WTC11 (cell line): ENCODE measurements around the gene TBL1XR1. TPM values are rescaled to one million over a fixed set of nuclear protein-coding genes. Genes with fewer than 3 reads are reported as not detected.

ENCODE experiments used
- ATAC-seq: fragments of 200-7000 bp; cut with Tn5 transposase; 2 replicates; pipeline ENCODE4 v1.10.0; 2021; ENCODE audit warnings: mild to moderate bottlenecking, moderate library complexity
- CTCF ChIA-PET: fragments of 300-600 bp; sonication (Branson Sonifier 250); formaldehyde crosslinking; loops from one replicate; lab custom pipeline; 2021; ENCODE audit warnings: antibody characterized with exemption; lab: Charles Lee
- POLR2A ChIA-PET: fragments of 350-600 bp; sonication (Branson Sonifier 250); formaldehyde crosslinking; loops from one replicate; lab custom pipeline; 2021; ENCODE audit warnings: antibody characterized with exemption; lab: Charles Lee
- DNase-seq: peaks from one replicate; pipeline ENCODE4 v3.0.0; 2021; ENCODE audit warnings: low spot score
- H3K27ac Mint-ChIP-seq: 2 replicates; pipeline ENCODE4 v1.8.0; 2021; ENCODE audit warnings: mixed read lengths
- H3K27me3 Mint-ChIP-seq: 2 replicates; pipeline ENCODE4 v1.8.0; 2021; ENCODE audit warnings: low read depth, mild to moderate bottlenecking, moderate library complexity, mixed read lengths
- H3K36me3 Mint-ChIP-seq: 2 replicates; pipeline ENCODE4 v1.8.0; 2021; ENCODE audit warnings: mixed read lengths
- H3K4me1 Mint-ChIP-seq: 2 replicates; pipeline ENCODE4 v1.8.0; 2022; ENCODE audit warnings: mixed read lengths
- H3K4me3 Mint-ChIP-seq: 2 replicates; pipeline ENCODE4 v1.8.0; 2021; ENCODE audit warnings: mild to moderate bottlenecking, moderate library complexity, mixed read lengths
- H3K9me3 Mint-ChIP-seq: 2 replicates; pipeline ENCODE4 v1.8.0; 2021; ENCODE audit warnings: mixed read lengths
- CBFB ChIP-seq: sonication (generic); formaldehyde crosslinking; IDR thresholded peaks from 2 replicates; pipeline ENCODE4 v1.8.1; 2022; ENCODE audit warnings: mild to moderate bottlenecking, low read depth, missing genetic modification reagents
- FOXJ3 ChIP-seq: sonication (generic); formaldehyde crosslinking; IDR thresholded peaks from 2 replicates; pipeline ENCODE4 v1.9.0; 2021; ENCODE audit warnings: missing genetic modification reagents, mild to moderate bottlenecking, borderline replicate concordance
- IRF2 ChIP-seq: sonication (generic); formaldehyde crosslinking; IDR thresholded peaks from 2 replicates; pipeline ENCODE4 v1.8.0; 2022; ENCODE audit warnings: low read depth, missing genetic modification reagents, borderline replicate concordance
- KAT7 ChIP-seq: sonication (generic); formaldehyde crosslinking; IDR thresholded peaks from 2 replicates; pipeline ENCODE4 v1.8.1; 2023; ENCODE audit warnings: missing genetic modification reagents, mild to moderate bottlenecking, borderline replicate concordance
- MXD4 ChIP-seq: fragments of 250-450 bp; sonication (Bioruptor Pico); IDR thresholded peaks from 2 replicates; pipeline ENCODE4 v1.8.0; 2021; ENCODE audit warnings: mild to moderate bottlenecking, moderate library complexity, borderline replicate concordance
- NR1H2 ChIP-seq: sonication (generic); formaldehyde crosslinking; IDR thresholded peaks from 2 replicates; pipeline ENCODE4 v1.9.0; 2021; ENCODE audit warnings: mild to moderate bottlenecking, moderate library complexity, missing genetic modification reagents
- NR2C2 ChIP-seq: sonication (generic); formaldehyde crosslinking; IDR thresholded peaks from 2 replicates; pipeline ENCODE4 v1.8.0; 2022; ENCODE audit warnings: mild to moderate bottlenecking, missing genetic modification reagents
- RELA ChIP-seq: sonication (generic); formaldehyde crosslinking; IDR thresholded peaks from 2 replicates; pipeline ENCODE4 v1.8.1; 2022; ENCODE audit warnings: missing genetic modification reagents, mild to moderate bottlenecking, borderline replicate concordance
- RORB ChIP-seq: fragments of 250-450 bp; sonication (Bioruptor Pico); IDR thresholded peaks from 2 replicates; pipeline ENCODE4 v1.9.0; 2021; ENCODE audit warnings: mild to moderate bottlenecking
- SMAD4 ChIP-seq: sonication (generic); formaldehyde crosslinking; IDR thresholded peaks from 2 replicates; pipeline ENCODE4 v1.8.0; 2022; ENCODE audit warnings: mild to moderate bottlenecking, missing genetic modification reagents
- ZNF121 ChIP-seq: sonication (generic); formaldehyde crosslinking; IDR thresholded peaks from 2 replicates; pipeline ENCODE4 v1.8.0; 2023; ENCODE audit warnings: missing genetic modification reagents
- ZNF219 ChIP-seq: sonication (generic); formaldehyde crosslinking; IDR thresholded peaks from 2 replicates; pipeline ENCODE4 v1.8.0; 2023; ENCODE audit warnings: missing genetic modification reagents, mild to moderate bottlenecking, borderline replicate concordance
- ZNF317 ChIP-seq: sonication (generic); formaldehyde crosslinking; IDR thresholded peaks from 2 replicates; pipeline ENCODE4 v1.8.1; 2023; ENCODE audit warnings: low read depth, mild to moderate bottlenecking, moderate library complexity, missing genetic modification reagents, borderline replicate concordance
- ZNF671 ChIP-seq: fragments of 250-450 bp; sonication (Bioruptor Pico); IDR thresholded peaks from 2 replicates; pipeline ENCODE4 v1.8.0; 2021; ENCODE audit warnings: mild to moderate bottlenecking
- total RNA-seq: library from RNA; stranded (reverse); gene quantifications from 3 replicates; pipeline ENCODE4 v1.2.3, GENCODE V29; 2021
- TF ChIP-seq, protein P1 (sequence below): sonication (generic); formaldehyde crosslinking; IDR thresholded peaks from 2 replicates; pipeline ENCODE4 v1.8.1; 2023; ENCODE audit warnings: mild to moderate bottlenecking, missing genetic modification reagents, moderate library complexity
- TF ChIP-seq, protein P2 (sequence below): sonication (generic); formaldehyde crosslinking; IDR thresholded peaks from 2 replicates; pipeline ENCODE4 v1.8.1; 2023; ENCODE audit warnings: mild to moderate bottlenecking, missing genetic modification reagents, borderline replicate concordance
- TF ChIP-seq, protein P3 (sequence below): fragments of 250-450 bp; sonication (Bioruptor Pico); IDR thresholded peaks from 2 replicates; pipeline ENCODE4 v1.8.0; 2021; ENCODE audit warnings: mild to moderate bottlenecking
- TF ChIP-seq, protein P4 (sequence below): fragments of 250-450 bp; sonication (Bioruptor Pico); IDR thresholded peaks from 2 replicates; pipeline ENCODE4 v2.1.2; 2022; ENCODE audit warnings: mild to moderate bottlenecking, moderate library complexity
- TF ChIP-seq, protein P5 (sequence below): sonication (generic); formaldehyde crosslinking; IDR thresholded peaks from 2 replicates; pipeline ENCODE4 v1.8.0; 2022; ENCODE audit warnings: mild to moderate bottlenecking, missing genetic modification reagents
- TF ChIP-seq, protein P6 (sequence below): sonication (generic); formaldehyde crosslinking; IDR thresholded peaks from 2 replicates; pipeline ENCODE4 v1.8.0; 2022; ENCODE audit warnings: missing genetic modification reagents

Gene TBL1XR1
- total RNA-seq, 1 experiment from 2014 or later, result 148 TPM

DNA sequence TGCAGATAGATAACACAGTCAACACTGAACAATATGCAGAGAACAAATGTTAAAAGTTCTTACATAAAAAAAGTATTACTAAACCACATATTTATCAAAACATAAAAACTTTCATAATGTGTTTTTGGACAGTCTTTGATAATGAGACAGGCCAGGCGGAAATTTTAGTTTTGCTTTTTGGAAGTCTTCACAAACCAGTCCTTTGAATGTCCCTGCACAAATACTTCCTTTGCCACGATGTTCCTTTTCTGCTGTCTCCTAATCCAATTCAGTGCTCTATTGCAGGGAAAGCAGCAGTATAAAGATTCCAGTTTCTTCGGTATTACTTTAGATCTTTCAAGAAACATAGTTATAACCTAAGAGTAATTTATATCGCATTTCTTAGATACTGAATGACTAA, 135.9 kb downstream of the TBL1XR1 start:
- Mint-ChIP-seq H3K4me3 (no peak overlapping the region), H3K27ac (no peak overlapping the region), H3K9me3 (no peaks in the 10 kb centered on the region), H3K27me3 (no peaks in the 10 kb centered on the region), H3K36me3 (no peaks in the 10 kb centered on the region), H3K4me1 (peaks cover 27% of the 10 kb centered on the region)
- ChIA-PET POLR2A (no interaction called here), CTCF (no interaction called here)
- ATAC-seq (no peak), DNase-seq (no peak)
- TF ChIP-seq FOXJ3 (CRISPR knock-in tag), result no peak
- no peak for TF ChIP-seq CBFB
- no peak for TF ChIP-seq SMAD4 (CRISPR knock-in tag)
- no peak for TF ChIP-seq KAT7
- no peak for TF ChIP-seq ZNF219
- TF ChIP-seq RELA (CRISPR knock-in tag), result no peak
- TF ChIP-seq ZNF121 (CRISPR knock-in tag), result no peak

DNA sequence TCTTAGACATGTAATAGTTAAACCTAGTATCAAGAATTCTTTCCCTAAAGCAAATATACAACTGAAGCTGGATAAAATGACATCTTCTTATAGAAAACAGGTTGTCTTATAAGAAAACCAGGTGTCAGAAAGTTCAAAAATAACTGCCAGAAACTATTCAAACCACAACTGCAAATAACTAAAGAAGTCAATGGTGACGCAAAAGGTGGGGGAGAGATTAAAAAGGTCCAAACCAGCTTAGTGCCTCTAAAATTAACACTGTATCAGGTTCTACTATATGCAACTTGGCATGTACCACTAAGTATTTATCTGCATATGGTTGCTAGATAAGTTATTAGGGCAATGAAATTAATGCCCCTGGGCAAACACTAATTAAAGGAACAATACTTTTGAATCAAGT, 136.8 kb downstream of the TBL1XR1 start:
- Mint-ChIP-seq H3K27ac (no peak overlapping the region), H3K27me3 (no peaks in the 10 kb centered on the region), H3K36me3 (no peaks in the 10 kb centered on the region)
- TF ChIP-seq, protein P1, sequence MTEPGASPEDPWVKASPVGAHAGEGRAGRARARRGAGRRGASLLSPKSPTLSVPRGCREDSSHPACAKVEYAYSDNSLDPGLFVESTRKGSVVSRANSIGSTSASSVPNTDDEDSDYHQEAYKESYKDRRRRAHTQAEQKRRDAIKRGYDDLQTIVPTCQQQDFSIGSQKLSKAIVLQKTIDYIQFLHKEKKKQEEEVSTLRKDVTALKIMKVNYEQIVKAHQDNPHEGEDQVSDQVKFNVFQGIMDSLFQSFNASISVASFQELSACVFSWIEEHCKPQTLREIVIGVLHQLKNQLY, result no peak
- TF ChIP-seq ZNF317 (CRISPR knock-in tag) (no peak), ZNF671 (CRISPR knock-in tag) (no peak), MXD4 (CRISPR knock-in tag) (no peak), NR2C2 (CRISPR knock-in tag) (no peak), RORB (CRISPR knock-in tag) (no peak), ZNF121 (CRISPR knock-in tag) (no peak), IRF2 (CRISPR knock-in tag) (no peak)
- TF ChIP-seq, protein P2, sequence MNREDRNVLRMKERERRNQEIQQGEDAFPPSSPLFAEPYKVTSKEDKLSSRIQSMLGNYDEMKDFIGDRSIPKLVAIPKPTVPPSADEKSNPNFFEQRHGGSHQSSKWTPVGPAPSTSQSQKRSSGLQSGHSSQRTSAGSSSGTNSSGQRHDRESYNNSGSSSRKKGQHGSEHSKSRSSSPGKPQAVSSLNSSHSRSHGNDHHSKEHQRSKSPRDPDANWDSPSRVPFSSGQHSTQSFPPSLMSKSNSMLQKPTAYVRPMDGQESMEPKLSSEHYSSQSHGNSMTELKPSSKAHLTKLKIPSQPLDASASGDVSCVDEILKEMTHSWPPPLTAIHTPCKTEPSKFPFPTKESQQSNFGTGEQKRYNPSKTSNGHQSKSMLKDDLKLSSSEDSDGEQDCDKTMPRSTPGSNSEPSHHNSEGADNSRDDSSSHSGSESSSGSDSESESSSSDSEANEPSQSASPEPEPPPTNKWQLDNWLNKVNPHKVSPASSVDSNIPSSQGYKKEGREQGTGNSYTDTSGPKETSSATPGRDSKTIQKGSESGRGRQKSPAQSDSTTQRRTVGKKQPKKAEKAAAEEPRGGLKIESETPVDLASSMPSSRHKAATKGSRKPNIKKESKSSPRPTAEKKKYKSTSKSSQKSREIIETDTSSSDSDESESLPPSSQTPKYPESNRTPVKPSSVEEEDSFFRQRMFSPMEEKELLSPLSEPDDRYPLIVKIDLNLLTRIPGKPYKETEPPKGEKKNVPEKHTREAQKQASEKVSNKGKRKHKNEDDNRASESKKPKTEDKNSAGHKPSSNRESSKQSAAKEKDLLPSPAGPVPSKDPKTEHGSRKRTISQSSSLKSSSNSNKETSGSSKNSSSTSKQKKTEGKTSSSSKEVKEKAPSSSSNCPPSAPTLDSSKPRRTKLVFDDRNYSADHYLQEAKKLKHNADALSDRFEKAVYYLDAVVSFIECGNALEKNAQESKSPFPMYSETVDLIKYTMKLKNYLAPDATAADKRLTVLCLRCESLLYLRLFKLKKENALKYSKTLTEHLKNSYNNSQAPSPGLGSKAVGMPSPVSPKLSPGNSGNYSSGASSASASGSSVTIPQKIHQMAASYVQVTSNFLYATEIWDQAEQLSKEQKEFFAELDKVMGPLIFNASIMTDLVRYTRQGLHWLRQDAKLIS, result no peak
- TF ChIP-seq, protein P3, sequence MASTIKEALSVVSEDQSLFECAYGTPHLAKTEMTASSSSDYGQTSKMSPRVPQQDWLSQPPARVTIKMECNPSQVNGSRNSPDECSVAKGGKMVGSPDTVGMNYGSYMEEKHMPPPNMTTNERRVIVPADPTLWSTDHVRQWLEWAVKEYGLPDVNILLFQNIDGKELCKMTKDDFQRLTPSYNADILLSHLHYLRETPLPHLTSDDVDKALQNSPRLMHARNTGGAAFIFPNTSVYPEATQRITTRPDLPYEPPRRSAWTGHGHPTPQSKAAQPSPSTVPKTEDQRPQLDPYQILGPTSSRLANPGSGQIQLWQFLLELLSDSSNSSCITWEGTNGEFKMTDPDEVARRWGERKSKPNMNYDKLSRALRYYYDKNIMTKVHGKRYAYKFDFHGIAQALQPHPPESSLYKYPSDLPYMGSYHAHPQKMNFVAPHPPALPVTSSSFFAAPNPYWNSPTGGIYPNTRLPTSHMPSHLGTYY, result no peak
- TF ChIP-seq, protein P4, sequence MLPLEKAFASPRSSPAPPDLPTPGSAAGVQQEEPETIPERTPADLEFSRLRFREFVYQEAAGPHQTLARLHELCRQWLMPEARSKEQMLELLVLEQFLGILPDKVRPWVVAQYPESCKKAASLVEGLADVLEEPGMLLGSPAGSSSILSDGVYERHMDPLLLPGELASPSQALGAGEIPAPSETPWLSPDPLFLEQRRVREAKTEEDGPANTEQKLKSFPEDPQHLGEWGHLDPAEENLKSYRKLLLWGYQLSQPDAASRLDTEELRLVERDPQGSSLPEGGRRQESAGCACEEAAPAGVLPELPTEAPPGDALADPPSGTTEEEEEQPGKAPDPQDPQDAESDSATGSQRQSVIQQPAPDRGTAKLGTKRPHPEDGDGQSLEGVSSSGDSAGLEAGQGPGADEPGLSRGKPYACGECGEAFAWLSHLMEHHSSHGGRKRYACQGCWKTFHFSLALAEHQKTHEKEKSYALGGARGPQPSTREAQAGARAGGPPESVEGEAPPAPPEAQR (CRISPR knock-in tag), result no peak
- TF ChIP-seq, all 79 proteins: peak for 0
- no peak overlapping the region for H3K4me3 Mint-ChIP-seq
- ATAC-seq, result no peak
- no peak for DNase-seq
- POLR2A ChIA-PET, result interaction anchor here (0.5 kb wide), 1 partner anchor 73 kb away, joined by 5 read pairs; no protein-coding TSS in a partner anchor
- H3K9me3 Mint-ChIP-seq, result no peaks in the 10 kb centered on the region
- peaks cover 26% of the 10 kb centered on the region for H3K4me1 Mint-ChIP-seq
- CTCF ChIA-PET, result no interaction called here

DNA sequence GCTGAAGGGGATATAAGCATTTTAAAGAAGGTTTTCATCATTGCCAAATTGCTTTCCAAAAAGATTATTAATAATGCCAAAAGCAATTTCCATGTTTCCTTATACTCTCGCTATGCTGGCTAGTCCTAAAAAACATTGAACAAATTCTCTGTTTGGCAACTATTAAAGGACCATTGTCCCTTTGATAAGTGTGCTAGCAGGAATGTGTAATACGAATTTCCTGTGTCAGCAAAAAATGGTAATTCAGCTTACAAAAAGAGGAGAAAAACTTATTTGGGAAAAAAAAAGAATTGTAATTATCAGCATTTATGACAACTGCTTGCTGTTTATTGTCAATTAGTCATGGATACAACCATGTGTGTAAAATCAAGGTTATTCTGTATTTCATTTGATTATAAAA, 138.6 kb downstream of the TBL1XR1 start:
- Mint-ChIP-seq H3K4me3 (no peak overlapping the region), H3K27me3 (no peaks in the 10 kb centered on the region), H3K36me3 (no peaks in the 10 kb centered on the region), H3K27ac (no peak overlapping the region), H3K9me3 (no peaks in the 10 kb centered on the region), H3K4me1 (peaks cover 21% of the 10 kb centered on the region)
- TF ChIP-seq, protein P5, sequence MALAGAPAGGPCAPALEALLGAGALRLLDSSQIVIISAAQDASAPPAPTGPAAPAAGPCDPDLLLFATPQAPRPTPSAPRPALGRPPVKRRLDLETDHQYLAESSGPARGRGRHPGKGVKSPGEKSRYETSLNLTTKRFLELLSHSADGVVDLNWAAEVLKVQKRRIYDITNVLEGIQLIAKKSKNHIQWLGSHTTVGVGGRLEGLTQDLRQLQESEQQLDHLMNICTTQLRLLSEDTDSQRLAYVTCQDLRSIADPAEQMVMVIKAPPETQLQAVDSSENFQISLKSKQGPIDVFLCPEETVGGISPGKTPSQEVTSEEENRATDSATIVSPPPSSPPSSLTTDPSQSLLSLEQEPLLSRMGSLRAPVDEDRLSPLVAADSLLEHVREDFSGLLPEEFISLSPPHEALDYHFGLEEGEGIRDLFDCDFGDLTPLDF (CRISPR knock-in tag), result no peak
- TF ChIP-seq, protein P6, sequence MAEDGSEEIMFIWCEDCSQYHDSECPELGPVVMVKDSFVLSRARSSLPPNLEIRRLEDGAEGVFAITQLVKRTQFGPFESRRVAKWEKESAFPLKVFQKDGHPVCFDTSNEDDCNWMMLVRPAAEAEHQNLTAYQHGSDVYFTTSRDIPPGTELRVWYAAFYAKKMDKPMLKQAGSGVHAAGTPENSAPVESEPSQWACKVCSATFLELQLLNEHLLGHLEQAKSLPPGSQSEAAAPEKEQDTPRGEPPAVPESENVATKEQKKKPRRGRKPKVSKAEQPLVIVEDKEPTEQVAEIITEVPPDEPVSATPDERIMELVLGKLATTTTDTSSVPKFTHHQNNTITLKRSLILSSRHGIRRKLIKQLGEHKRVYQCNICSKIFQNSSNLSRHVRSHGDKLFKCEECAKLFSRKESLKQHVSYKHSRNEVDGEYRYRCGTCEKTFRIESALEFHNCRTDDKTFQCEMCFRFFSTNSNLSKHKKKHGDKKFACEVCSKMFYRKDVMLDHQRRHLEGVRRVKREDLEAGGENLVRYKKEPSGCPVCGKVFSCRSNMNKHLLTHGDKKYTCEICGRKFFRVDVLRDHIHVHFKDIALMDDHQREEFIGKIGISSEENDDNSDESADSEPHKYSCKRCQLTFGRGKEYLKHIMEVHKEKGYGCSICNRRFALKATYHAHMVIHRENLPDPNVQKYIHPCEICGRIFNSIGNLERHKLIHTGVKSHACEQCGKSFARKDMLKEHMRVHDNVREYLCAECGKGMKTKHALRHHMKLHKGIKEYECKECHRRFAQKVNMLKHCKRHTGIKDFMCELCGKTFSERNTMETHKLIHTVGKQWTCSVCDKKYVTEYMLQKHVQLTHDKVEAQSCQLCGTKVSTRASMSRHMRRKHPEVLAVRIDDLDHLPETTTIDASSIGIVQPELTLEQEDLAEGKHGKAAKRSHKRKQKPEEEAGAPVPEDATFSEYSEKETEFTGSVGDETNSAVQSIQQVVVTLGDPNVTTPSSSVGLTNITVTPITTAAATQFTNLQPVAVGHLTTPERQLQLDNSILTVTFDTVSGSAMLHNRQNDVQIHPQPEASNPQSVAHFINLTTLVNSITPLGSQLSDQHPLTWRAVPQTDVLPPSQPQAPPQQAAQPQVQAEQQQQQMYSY, result no peak
- TF ChIP-seq ZNF219, result no peak
- TF ChIP-seq NR1H2 (CRISPR knock-in tag), result no peak
- ChIA-PET POLR2A (no interaction called here), CTCF (interaction anchor here (1.1 kb wide), 1 partner anchor 12 kb away, joined by 5 read pairs; no protein-coding TSS in a partner anchor)
- DNase-seq, result no peak
- ATAC-seq, result no peak
